ENCODE data around the gene CD63. TPM values are rescaled to one million over a fixed set of nuclear protein-coding genes. Genes with fewer than 3 reads are reported as not detected.

The CD63 gene
- total and polyA plus RNA-seq, 2 of the 13 experiments (the other 11 are each of a cell fraction or from before 2014, with no cell fraction given), result 234 to 277 TPM

DNA sequence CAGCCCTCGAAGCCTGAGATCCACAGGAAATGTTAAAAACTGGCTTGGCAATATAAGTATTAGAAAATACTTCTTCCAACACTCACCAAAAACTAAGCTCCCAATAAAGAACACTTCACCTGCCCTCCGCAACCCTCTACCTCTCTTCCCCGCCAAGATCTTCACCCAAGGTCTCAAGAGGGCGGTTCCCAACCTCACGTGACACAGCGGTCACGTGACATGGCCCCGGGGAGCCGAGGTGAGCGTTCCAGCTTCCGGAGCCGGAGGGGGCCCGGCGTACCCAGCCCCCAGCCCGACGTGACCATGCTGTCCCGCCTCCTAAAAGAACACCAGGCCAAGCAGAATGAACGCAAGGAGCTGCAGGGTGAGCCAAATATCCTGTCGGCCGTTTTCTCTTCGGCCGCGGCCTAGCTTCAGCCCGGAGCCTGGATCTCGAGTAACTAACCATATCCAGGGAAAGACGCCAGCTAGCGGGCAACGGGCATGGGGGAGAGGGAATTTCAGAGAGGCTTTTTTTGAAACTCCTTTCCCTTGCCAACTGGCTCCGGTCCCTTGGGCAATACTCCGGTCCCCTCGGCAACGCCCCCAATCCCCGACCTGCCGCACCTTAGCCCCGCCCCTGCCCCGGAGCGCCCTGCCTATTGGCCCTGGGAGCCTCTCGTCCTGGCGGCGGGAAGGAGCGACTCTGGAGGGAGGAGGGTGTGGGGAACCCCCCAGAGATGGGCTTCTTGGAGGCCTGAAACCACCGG lies 12.8 kb downstream of the CD63 start, which contains the start of gene BLOC1S1 (continued):
- TF ChIP-seq, protein P1, sequence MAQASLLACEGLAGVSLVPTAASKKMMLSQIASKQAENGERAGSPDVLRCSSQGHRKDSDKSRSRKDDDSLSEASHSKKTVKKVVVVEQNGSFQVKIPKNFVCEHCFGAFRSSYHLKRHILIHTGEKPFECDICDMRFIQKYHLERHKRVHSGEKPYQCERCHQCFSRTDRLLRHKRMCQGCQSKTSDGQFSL (CRISPR knock-in tag; IDR thresholded peaks at IDR 0.05), result no peak
- TF ChIP-seq, protein P2, sequence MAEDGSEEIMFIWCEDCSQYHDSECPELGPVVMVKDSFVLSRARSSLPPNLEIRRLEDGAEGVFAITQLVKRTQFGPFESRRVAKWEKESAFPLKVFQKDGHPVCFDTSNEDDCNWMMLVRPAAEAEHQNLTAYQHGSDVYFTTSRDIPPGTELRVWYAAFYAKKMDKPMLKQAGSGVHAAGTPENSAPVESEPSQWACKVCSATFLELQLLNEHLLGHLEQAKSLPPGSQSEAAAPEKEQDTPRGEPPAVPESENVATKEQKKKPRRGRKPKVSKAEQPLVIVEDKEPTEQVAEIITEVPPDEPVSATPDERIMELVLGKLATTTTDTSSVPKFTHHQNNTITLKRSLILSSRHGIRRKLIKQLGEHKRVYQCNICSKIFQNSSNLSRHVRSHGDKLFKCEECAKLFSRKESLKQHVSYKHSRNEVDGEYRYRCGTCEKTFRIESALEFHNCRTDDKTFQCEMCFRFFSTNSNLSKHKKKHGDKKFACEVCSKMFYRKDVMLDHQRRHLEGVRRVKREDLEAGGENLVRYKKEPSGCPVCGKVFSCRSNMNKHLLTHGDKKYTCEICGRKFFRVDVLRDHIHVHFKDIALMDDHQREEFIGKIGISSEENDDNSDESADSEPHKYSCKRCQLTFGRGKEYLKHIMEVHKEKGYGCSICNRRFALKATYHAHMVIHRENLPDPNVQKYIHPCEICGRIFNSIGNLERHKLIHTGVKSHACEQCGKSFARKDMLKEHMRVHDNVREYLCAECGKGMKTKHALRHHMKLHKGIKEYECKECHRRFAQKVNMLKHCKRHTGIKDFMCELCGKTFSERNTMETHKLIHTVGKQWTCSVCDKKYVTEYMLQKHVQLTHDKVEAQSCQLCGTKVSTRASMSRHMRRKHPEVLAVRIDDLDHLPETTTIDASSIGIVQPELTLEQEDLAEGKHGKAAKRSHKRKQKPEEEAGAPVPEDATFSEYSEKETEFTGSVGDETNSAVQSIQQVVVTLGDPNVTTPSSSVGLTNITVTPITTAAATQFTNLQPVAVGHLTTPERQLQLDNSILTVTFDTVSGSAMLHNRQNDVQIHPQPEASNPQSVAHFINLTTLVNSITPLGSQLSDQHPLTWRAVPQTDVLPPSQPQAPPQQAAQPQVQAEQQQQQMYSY (CRISPR knock-in tag; IDR thresholded peaks at IDR 0.05), result no peak
- peak; percentile 88 for TF ChIP-seq ZEB1 (IDR thresholded peaks at IDR 0.05; ENCODE audit: insufficient replicate concordance, low read depth)
- no peak for TF ChIP-seq ZNF576 (CRISPR knock-in tag; IDR thresholded peaks at IDR 0.05)
- 0 out of 2 replicates have a peak, but pooled peaks have one; percentile 86 for TF ChIP-seq ZNF546 (CRISPR knock-in tag; conservative IDR thresholded peaks at IDR 0.05)
- 0 out of 2 replicates have a peak, but pooled peaks have one; percentile 41 for TF ChIP-seq ZNF724P (CRISPR knock-in tag; IDR thresholded peaks at IDR 0.05; ENCODE audit: borderline replicate concordance)
- no peak for TF ChIP-seq REXO4 (CRISPR knock-in tag; IDR thresholded peaks at IDR 0.05; ENCODE audit: borderline replicate concordance)
- TF ChIP-seq MTF1 (CRISPR knock-in tag; IDR thresholded peaks at IDR 0.05), result no peak
- no peak for TF ChIP-seq KLF9 (CRISPR knock-in tag; IDR thresholded peaks at IDR 0.05; ENCODE audit: low read depth)
- TF ChIP-seq CEBPG (CRISPR knock-in tag; IDR thresholded peaks at IDR 0.05), result no peak
- no peak for TF ChIP-seq ZSCAN20 (CRISPR knock-in tag; IDR thresholded peaks at IDR 0.05; ENCODE audit: borderline replicate concordance)
- TF ChIP-seq CERS6 (CRISPR knock-in tag; IDR thresholded peaks at IDR 0.05), result no peak
- no peak for TF ChIP-seq MAFG (CRISPR knock-in tag; IDR thresholded peaks at IDR 0.05)
- peak; percentile 29; the same call in 1 of the 2 replicates for TF ChIP-seq NR2F6 (IDR thresholded peaks at IDR 0.05)
- TF ChIP-seq NR2F6 (CRISPR knock-in tag; IDR thresholded peaks at IDR 0.05), result peak; percentile 66
- no peak for TF ChIP-seq HIVEP1 (CRISPR knock-in tag; IDR thresholded peaks at IDR 0.05)
- peak; percentile 100 for TF ChIP-seq PHF20 (CRISPR knock-in tag; IDR thresholded peaks at IDR 0.05)
- no peak for TF ChIP-seq ZFP37 (CRISPR knock-in tag; IDR thresholded peaks at IDR 0.05; ENCODE audit: borderline replicate concordance)
- TF ChIP-seq RXRA (CRISPR knock-in tag; IDR thresholded peaks at IDR 0.05), result peak; percentile 61; the same call in 1 of the 2 replicates
- peak; percentile 84 for TF ChIP-seq YEATS4 (CRISPR knock-in tag; IDR thresholded peaks at IDR 0.05; ENCODE audit: borderline replicate concordance)
- TF ChIP-seq TCF7L2 (IDR thresholded peaks at IDR 0.05; ENCODE audit: low read depth, low read length), result no peak
- no peak for TF ChIP-seq ATRX (CRISPR knock-in tag; IDR thresholded peaks at IDR 0.05; ENCODE audit: borderline replicate concordance)
- 0 out of 2 replicates have a peak, but pooled peaks have one; percentile 31 for TF ChIP-seq PITX1 (CRISPR knock-in tag; IDR thresholded peaks at IDR 0.05)
- no peak for TF ChIP-seq GPN1 (CRISPR knock-in tag; IDR thresholded peaks at IDR 0.05; ENCODE audit: borderline replicate concordance)

All from HepG2 (cell line).